Measurements from ENCODE around the gene FRY. TPM values are rescaled to one million over a fixed set of nuclear protein-coding genes. Genes with fewer than 3 reads are reported as not detected.

FRY gene
- 22.3 and 32.3 TPM in 2 replicates for total RNA-seq

DNA sequence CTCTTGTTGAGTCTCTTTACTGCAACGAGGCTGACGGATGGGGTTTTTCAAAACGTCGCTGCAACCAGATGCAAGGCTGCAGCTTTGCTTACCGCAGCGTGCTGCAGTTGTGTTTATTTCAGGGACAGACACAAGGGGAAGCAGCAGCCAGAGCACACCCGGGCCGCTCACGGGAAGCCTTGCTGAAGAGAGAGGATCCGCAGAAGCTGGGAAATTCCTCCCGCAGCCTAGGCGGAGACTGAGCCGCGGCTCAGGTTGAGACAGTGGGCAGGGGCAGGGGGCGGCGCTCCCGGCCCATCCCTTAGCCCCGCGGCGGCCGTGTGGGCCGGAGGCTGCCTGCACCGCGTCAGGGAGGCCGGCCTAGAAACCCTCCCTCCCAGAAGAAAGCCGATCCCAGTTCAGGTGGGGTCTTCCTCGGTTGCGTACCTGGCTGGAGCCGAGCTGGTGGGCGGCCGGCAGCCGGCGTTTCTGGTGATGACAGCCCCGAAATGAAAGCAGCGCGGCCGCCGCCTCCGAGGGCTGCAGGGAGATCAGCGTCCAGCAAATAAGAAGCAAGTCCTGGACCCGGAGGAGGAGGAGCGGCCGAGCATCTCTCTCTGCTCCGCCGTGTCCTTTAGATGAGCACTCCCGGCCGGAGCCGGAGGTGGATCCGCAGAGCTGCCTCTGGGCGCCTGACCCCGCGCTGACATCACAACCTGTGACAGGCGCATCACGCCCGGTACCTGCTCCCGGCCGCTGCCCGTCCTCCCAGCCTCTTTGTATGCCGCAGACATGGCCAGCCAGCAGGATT is at the start of gene FRY:
TSS of gene FRY (plus strand) at position 750 of the 790 bp plus-strand sequence. CDS start at position 772, 22 bp downstream.

DNA sequence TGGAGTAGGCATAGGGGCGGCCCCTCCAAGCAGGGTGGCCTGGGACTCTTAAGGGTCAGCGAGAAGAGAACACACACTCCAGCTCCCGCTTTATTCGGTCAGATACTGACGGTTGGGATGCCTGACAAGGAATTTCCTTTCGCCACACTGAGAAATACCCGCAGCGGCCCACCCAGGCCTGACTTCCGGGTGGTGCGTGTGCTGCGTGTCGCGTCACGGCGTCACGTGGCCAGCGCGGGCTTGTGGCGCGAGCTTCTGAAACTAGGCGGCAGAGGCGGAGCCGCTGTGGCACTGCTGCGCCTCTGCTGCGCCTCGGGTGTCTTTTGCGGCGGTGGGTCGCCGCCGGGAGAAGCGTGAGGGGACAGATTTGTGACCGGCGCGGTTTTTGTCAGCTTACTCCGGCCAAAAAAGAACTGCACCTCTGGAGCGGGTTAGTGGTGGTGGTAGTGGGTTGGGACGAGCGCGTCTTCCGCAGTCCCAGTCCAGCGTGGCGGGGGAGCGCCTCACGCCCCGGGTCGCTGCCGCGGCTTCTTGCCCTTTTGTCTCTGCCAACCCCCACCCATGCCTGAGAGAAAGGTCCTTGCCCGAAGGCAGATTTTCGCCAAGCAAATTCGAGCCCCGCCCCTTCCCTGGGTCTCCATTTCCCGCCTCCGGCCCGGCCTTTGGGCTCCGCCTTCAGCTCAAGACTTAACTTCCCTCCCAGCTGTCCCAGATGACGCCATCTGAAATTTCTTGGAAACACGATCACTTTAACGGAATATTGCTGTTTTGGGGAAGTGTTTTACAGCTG is 283.9 kb downstream of the FRY start, which contains the start of the genes BRCA2 and ZAR1L:
TSS of gene BRCA2 (plus strand) at position 271 of the 790 bp plus-strand sequence. CDS start 953 bp downstream, outside the sequence.
TSS of gene ZAR1L (minus strand) at position 126 of the 790 bp plus-strand sequence. CDS start 3,438 bp downstream, outside the sequence.

Measured in smooth muscle cell of the umbilical artery (primary cell).